DOHH2 (cell line): Measurements from ENCODE around the gene PSMD14.

Experiments used
- H3F3A ChIP-seq: fragments of 200-600 bp; sonication (generic), shearing (Covaris generic); 2 replicates; pipeline ENCODE4 v1.6.0; 2016; ENCODE audit warnings: antibody characterized with exemption, mild to moderate bottlenecking; ENCODE audit not compliant: control insufficient read depth, insufficient read depth
- H3K27ac ChIP-seq: fragments of 200-600 bp; sonication (generic); 2 replicates; pipeline ENCODE4 v1.5.1; 2014; ENCODE audit warnings: low read depth, mild to moderate bottlenecking, low read length, moderate library complexity
- H3K27me3 ChIP-seq: fragments of 200-600 bp; sonication (generic); 2 replicates; pipeline ENCODE4 v1.6.1; 2014; ENCODE audit warnings: mild to moderate bottlenecking, low read length, mixed read lengths; ENCODE audit not compliant: control insufficient read depth
- H3K36me3 ChIP-seq: fragments of 200-600 bp; sonication (generic); 2 replicates; pipeline ENCODE4 v1.6.1; 2014; ENCODE audit warnings: mild to moderate bottlenecking, low read length, moderate library complexity, mixed read lengths; ENCODE audit not compliant: control insufficient read depth
- H3K4me1 ChIP-seq: fragments of 200-600 bp; sonication (generic); 2 replicates; pipeline ENCODE4 v1.6.1; 2014; ENCODE audit warnings: mild to moderate bottlenecking, low read length, mixed read lengths; ENCODE audit not compliant: control insufficient read depth
- H3K4me2 ChIP-seq: fragments of 200-600 bp; sonication (generic); 2 replicates; pipeline ENCODE4 v1.6.0; 2014; ENCODE audit warnings: mild to moderate bottlenecking, low read length, moderate library complexity
- H3K4me3 ChIP-seq: fragments of 200-600 bp; sonication (generic); 2 replicates; pipeline ENCODE4 v1.5.1; 2014; ENCODE audit warnings: mild to moderate bottlenecking, low read length, mixed read lengths
- H3K79me2 ChIP-seq: fragments of 200-600 bp; sonication (generic); 2 replicates; pipeline ENCODE4 v1.6.1; 2014; ENCODE audit warnings: mild to moderate bottlenecking, low read length, mixed read lengths; ENCODE audit not compliant: control insufficient read depth
- H3K9me2 ChIP-seq: fragments of 200-600 bp; sonication (generic); replicated peaks from 2 replicates; pipeline ENCODE4 v1.6.1; 2014; ENCODE audit warnings: mild to moderate bottlenecking, low read length, mixed read lengths; ENCODE audit not compliant: control insufficient read depth
- H3K9me3 ChIP-seq: fragments of 200-600 bp; sonication (generic); 2 replicates; pipeline ENCODE4 v1.6.1; 2014; ENCODE audit warnings: antibody characterized with exemption, low read length, mixed read lengths; ENCODE audit not compliant: control insufficient read depth, insufficient read depth
- H4K20me1 ChIP-seq: fragments of 200-600 bp; sonication (generic); 2 replicates; pipeline ENCODE4 v1.6.0; 2014; ENCODE audit warnings: low read depth, mild to moderate bottlenecking, antibody characterized with exemption, low read length, moderate library complexity; ENCODE audit not compliant: control insufficient read depth, insufficient read depth
- CTCF ChIP-seq: fragments of 200-600 bp; sonication (generic); IDR thresholded peaks from one replicate; pipeline ENCODE4 v1.5.1; 2014; ENCODE audit warnings: antibody characterized with exemption, mild to moderate bottlenecking, low read depth, low read length; ENCODE audit not compliant: poor library complexity, severe bottlenecking
- EZH2phosphoT487 ChIP-seq: fragments of 200-600 bp; sonication (generic); IDR thresholded peaks from 2 replicates; pipeline ENCODE4 v1.6.1; 2017; ENCODE audit warnings: borderline replicate concordance, mild to moderate bottlenecking, antibody characterized with exemption, low read length, moderate library complexity, mixed read lengths

The PSMD14 gene

GRCh38 chr2:161426922-161427663 is 118.9 kb downstream of the PSMD14 start:
- Histone ChIP-seq H3F3A (no peaks in the 10 kb centered on the region), H3K4me3 (no peak overlapping the region), H3K79me2 (no peaks in the 10 kb centered on the region), H4K20me1 (no peaks in the 10 kb centered on the region), H3K9me3 (peaks cover 7% of the 10 kb centered on the region; the same call in 1 of the 2 replicates), H3K9me2 (no peaks in the 10 kb centered on the region), H3K27ac (no peak overlapping the region), H3K4me2 (no peak overlapping the region), H3K27me3 (no peaks in the 10 kb centered on the region), H3K36me3 (no peaks in the 10 kb centered on the region), H3K4me1 (no peaks in the 10 kb centered on the region)
- TF ChIP-seq EZH2phosphoT487, result no peak
- no peak for TF ChIP-seq CTCF

GRCh38 chr2:161427664-161428587 is 119.7 kb downstream of the PSMD14 start:
- Histone ChIP-seq H3K9me2 (no peaks in the 10 kb centered on the region), H3K9me3 (peaks cover 7% of the 10 kb centered on the region; the same call in 1 of the 2 replicates), H3K79me2 (no peaks in the 10 kb centered on the region), H3F3A (no peaks in the 10 kb centered on the region), H3K4me1 (no peaks in the 10 kb centered on the region), H3K27ac (no peak overlapping the region), H3K4me3 (no peak overlapping the region), H3K36me3 (no peaks in the 10 kb centered on the region), H3K4me2 (no peak overlapping the region), H3K27me3 (no peaks in the 10 kb centered on the region), H4K20me1 (no peaks in the 10 kb centered on the region)
- TF ChIP-seq CTCF (no peak), EZH2phosphoT487 (no peak)

- no peaks in the 10 kb centered on the region; the same call in 1 of the 2 replicates for H3K9me3 ChIP-seq
- H3K4me3 ChIP-seq, result no peak overlapping the region
- H3K36me3 ChIP-seq, result no peaks in the 10 kb centered on the region
- H3K27ac ChIP-seq, result no peak overlapping the region
- H4K20me1 ChIP-seq, result no peaks in the 10 kb centered on the region
- H3K27me3 ChIP-seq, result no peaks in the 10 kb centered on the region
- no peak overlapping the region for H3K4me2 ChIP-seq
- no peaks in the 10 kb centered on the region for H3K4me1 ChIP-seq
- no peaks in the 10 kb centered on the region for H3K79me2 ChIP-seq
- TF ChIP-seq EZH2phosphoT487 (no peak), CTCF (no peak)
- no peaks in the 10 kb centered on the region for H3F3A ChIP-seq
- H3K9me2 ChIP-seq, result no peaks in the 10 kb centered on the region
Observed at GRCh38 chr2:161430386-161430785, 122.2 kb downstream of the PSMD14 start.
